Putamen (tissue), 1 donor: ENCODE measurements around the gene TBCE.
"Not testable (repeated sequence)": the region's sequence is repeated elsewhere in the genome, so short reads cannot be mapped to it uniquely, and the experiment has no call there.

Experiments
- DNase-seq: peaks from one replicate; pipeline ENCODE4 v3.0.0-alpha.2; 2016; ENCODE audit warnings: low spot score

TBCE gene

GRCh38 chr1:235357485-235358373 is 9.5 kb upstream of the TBCE start:
- DNase-seq: no peak

DNA sequence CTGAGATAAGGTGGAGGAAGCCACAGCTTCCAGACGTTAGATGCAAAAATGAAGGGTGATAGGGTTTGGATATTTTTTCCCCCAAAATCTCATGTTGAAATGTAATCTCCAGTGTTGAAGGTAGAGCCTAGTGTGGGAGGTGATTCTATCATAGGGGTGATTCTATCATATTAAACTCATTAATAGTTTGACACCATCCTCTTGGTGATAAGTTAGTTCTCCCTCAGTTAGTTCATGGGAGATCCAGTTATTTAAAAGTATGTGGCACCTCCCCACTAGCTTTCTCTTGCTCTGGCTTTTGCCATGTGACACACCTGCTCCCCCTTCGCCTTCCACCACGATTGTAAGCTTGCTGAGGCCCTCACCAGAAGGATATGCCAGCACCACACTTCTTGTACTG is 8.3 kb upstream of the TBCE start:
- no peak for DNase-seq

- not testable (repeated sequence) for DNase-seq
Observed at GRCh38 chr1:235364189-235364588, 3.0 kb upstream of the TBCE start.

DNA sequence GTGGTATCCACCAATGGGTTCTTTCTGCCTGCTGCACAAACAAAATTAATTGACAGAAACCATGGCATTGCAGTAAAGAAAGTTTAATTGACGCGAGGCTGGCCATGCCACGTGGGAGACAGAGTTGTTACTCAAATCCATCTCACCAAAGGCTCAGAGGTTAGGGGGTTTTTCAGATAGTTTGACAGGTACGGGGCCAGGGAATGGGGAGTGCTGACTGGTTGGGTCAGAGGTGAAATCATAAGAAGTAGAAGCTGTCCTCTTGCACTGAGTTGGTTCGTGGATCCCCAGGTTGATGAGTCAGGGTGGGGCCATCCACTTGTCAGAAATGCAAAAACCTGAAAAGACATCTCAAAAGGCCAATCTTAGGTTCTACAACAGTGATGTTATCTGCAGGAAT is 941 bp upstream of the TBCE start:
- no peak for DNase-seq

GRCh38 chr1:235368428-235368827 is 1.2 kb downstream of the TBCE start:
- no peak for DNase-seq

GRCh38 chr1:235369802-235370201 is 2.6 kb downstream of the TBCE start:
- DNase-seq: no peak

GRCh38 chr1:235375919-235376605 is 8.8 kb downstream of the TBCE start:
- DNase-seq: no peak

GRCh38 chr1:235378134-235378735 is 11.0 kb downstream of the TBCE start:
- DNase-seq: not testable (repeated sequence)

DNA sequence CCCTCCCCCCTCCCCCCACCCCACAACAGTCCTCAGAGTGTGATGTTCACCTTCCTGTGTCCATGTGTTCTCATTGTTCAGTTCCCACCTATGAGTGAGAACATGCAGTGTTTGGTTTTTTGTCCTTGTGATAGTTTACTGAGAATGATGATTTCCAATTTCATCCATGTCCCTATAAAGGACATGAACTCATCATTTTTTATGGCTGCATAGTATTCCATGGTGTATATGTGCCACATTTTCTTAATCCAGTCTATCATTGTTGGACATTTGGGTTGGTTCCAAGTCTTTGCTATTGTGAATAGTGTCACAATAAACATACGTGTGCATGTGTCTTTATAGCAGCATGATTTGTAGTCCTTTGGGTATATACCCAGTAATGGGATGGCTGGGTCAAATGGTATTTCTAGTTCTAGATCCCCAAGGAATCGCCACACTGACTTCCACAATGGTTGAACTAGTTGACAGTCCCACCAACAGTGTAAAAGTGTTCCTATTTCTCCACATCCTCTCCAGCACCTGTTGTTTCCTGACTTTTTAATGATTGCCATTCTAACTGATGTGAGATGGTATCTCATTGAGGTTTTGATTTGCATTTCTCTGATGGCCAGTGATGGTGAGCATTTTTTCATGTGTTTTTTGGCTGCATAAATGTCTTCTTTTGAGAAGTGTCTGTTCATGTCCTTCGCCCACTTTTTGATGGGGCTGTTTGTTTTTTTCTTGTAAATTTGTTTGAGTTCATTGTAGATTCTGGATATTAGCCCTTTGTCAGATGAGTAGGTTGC is 14.9 kb downstream of the TBCE start:
- not testable (repeated sequence) for DNase-seq

- DNase-seq: not testable (repeated sequence)
Observed at GRCh38 chr1:235385633-235386032, 18.4 kb downstream of the TBCE start.

GRCh38 chr1:235391874-235392273 is 24.6 kb downstream of the TBCE start:
- no peak for DNase-seq

- DNase-seq: no peak
Observed at GRCh38 chr1:235397733-235398132, 30.5 kb downstream of the TBCE start.

- no peak for DNase-seq
Observed at GRCh38 chr1:235399661-235400060, 32.4 kb downstream of the TBCE start.

GRCh38 chr1:235401251-235401650 is 34.0 kb downstream of the TBCE start:
- DNase-seq: no peak

GRCh38 chr1:235402457-235403200 is 35.4 kb downstream of the TBCE start:
- DNase-seq: no peak

- DNase-seq: no peak
Observed at GRCh38 chr1:235403593-235403992, 36.4 kb downstream of the TBCE start.

- no peak for DNase-seq
Observed at GRCh38 chr1:235404190-235404589, 37.0 kb downstream of the TBCE start.

GRCh38 chr1:235407419-235407818 is 40.2 kb downstream of the TBCE start:
- DNase-seq: no peak

DNA sequence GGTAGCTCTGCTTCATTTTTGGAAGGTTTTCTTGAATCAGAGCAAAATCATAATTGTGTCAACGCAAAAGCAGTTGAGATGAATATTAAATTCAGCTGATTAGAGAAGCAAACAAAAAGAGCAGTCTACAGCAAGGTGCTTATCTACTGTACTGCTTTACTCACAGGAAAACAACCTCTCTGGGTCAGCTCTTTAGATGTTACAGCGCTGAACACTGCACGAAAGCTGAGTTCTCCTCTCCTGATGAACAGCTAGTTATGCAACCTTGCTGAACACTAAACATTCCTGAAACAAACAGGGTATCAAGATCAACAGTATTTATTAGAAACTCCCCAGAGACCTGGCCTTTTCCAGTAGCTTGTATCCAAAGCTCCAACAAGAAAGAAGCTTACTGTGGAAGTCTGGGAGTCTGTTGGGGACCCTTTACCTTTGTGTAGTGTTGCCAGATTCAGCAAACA is 41.3 kb downstream of the TBCE start:
- DNase-seq: no peak

GRCh38 chr1:235409042-235409820 is 42.0 kb downstream of the TBCE start:
- no peak for DNase-seq
